Endodermal cell (in vitro differentiated cells): Measurements from ENCODE around the gene ASAP3. TPM values are rescaled to one million over a fixed set of nuclear protein-coding genes. Genes with fewer than 3 reads are reported as not detected.
A peak's percentile ranks its signal among the peaks of the same experiment; 100 is the strongest.

ENCODE experiments used
- DNase-seq: peaks from one replicate; pipeline ENCODE4 v3.0.0-alpha.2; 2017
- H3K27ac ChIP-seq: 2 replicates; pipeline ENCODE4 v1.5.1; 2013; ENCODE audit warnings: mild to moderate bottlenecking, low read depth, low read length, moderate library complexity
- H3K27me3 ChIP-seq: 2 replicates; pipeline ENCODE4 v1.6.1; 2013; ENCODE audit warnings: mild to moderate bottlenecking, low read length, moderate library complexity; ENCODE audit not compliant: insufficient read depth, control insufficient read depth, poor library complexity, severe bottlenecking
- H3K36me3 ChIP-seq: 2 replicates; pipeline ENCODE4 v1.7.0; 2013; ENCODE audit warnings: mild to moderate bottlenecking, low read length, moderate library complexity; ENCODE audit not compliant: control insufficient read depth, insufficient read depth
- H3K4me1 ChIP-seq: one replicate; pipeline ENCODE4 v1.7.0; 2013; ENCODE audit warnings: low read length; ENCODE audit not compliant: control insufficient read depth, insufficient read depth
- H3K4me3 ChIP-seq: 2 replicates; pipeline ENCODE4 v1.5.1; 2013; ENCODE audit warnings: mild to moderate bottlenecking, low read length, moderate library complexity
- H3K9ac ChIP-seq: 2 replicates; pipeline ENCODE4 v1.6.1; 2013; ENCODE audit warnings: mild to moderate bottlenecking, low read length, moderate library complexity; ENCODE audit not compliant: poor library complexity, severe bottlenecking; ENCODE audit errors: extremely low read depth
- H3K9me3 ChIP-seq: 2 replicates; pipeline ENCODE4 v1.6.1; 2013; ENCODE audit warnings: mild to moderate bottlenecking, low read length, moderate library complexity; ENCODE audit not compliant: control insufficient read depth
- H3K27ac Mint-ChIP-seq: 2 replicates; pipeline ENCODE4 v1.8.0; 2020; ENCODE audit warnings: mixed read lengths
- H3K27me3 Mint-ChIP-seq: 2 replicates; pipeline ENCODE4 v1.8.0; 2021; ENCODE audit warnings: mild to moderate bottlenecking, mixed read lengths; ENCODE audit not compliant: insufficient read depth
- H3K36me3 Mint-ChIP-seq: 2 replicates; pipeline ENCODE4 v1.8.0; 2020; ENCODE audit warnings: low read depth, mixed read lengths
- H3K4me1 Mint-ChIP-seq: 2 replicates; pipeline ENCODE4 v1.8.0; 2020; ENCODE audit warnings: mixed read lengths
- H3K4me3 Mint-ChIP-seq: 2 replicates; pipeline ENCODE4 v1.8.0; 2020; ENCODE audit warnings: mild to moderate bottlenecking, moderate library complexity, mixed read lengths
- H3K9me3 Mint-ChIP-seq: 2 replicates; pipeline ENCODE4 v1.8.0; 2020; ENCODE audit warnings: mild to moderate bottlenecking, mixed read lengths
- WGBS, 2 experiments: methylation state at CpG; one replicate each; pipeline versions ENCODE4 v1.1.5 to v1.1.7; 2013; ENCODE audit warnings: missing lambda C conversion rate in 2 of 2, mixed read lengths in 1 of 2; ENCODE audit not compliant: insufficient coverage in 1 of 2, insufficient read length in 1 of 2; 5-methylcytosine and 5-hydroxymethylcytosine counted together
- total RNA-seq, 2 donors: library from RNA; stranded (reverse); fragmentation: NEBNext Ultra II Directional in 1 of 2; extraction: Animal tissue kit (Norgen Biotek cat#: 25700) in 1 of 2; gene quantifications; 2 replicates in 1 of 2; 3 replicates in 1 of 2; pipeline ENCODE4 v1.2.1, GENCODE V29; 2021
- TF ChIP-seq, protein P1 (sequence below): fragments of 200-600 bp; sonication (generic); conservative IDR thresholded peaks from 2 replicates; pipeline ENCODE4 v1.5.0; 2021; ENCODE audit warnings: antibody characterized with exemption, mild to moderate bottlenecking

Gene ASAP3
- total RNA-seq, 2 donors from 2014 or later = 78.7 to 91.0 TPM

GRCh38 chr1:23521588-23521987, 37.6 kb upstream of the ASAP3 start:
- Histone ChIP-seq H3K4me1 (no peaks in the 10 kb centered on the region), H3K27ac (no peak overlapping the region), H3K9ac (no peak overlapping the region), H3K9me3 (no peaks in the 10 kb centered on the region), H3K27me3 (no peaks in the 10 kb centered on the region), H3K36me3 (peaks cover 8% of the 10 kb centered on the region), H3K4me3 (no peak overlapping the region)
- no peak overlapping the region for H3K4me3 Mint-ChIP-seq
- peak; percentile 73 for DNase-seq
- no peaks in the 10 kb centered on the region for H3K27me3 Mint-ChIP-seq
- H3K9me3 Mint-ChIP-seq = no peaks in the 10 kb centered on the region
- 92% methylated on average over 16 of the region's 16 CpGs for WGBS, 2 experiments
- no peak overlapping the region for H3K27ac Mint-ChIP-seq
- TF ChIP-seq, protein P1, sequence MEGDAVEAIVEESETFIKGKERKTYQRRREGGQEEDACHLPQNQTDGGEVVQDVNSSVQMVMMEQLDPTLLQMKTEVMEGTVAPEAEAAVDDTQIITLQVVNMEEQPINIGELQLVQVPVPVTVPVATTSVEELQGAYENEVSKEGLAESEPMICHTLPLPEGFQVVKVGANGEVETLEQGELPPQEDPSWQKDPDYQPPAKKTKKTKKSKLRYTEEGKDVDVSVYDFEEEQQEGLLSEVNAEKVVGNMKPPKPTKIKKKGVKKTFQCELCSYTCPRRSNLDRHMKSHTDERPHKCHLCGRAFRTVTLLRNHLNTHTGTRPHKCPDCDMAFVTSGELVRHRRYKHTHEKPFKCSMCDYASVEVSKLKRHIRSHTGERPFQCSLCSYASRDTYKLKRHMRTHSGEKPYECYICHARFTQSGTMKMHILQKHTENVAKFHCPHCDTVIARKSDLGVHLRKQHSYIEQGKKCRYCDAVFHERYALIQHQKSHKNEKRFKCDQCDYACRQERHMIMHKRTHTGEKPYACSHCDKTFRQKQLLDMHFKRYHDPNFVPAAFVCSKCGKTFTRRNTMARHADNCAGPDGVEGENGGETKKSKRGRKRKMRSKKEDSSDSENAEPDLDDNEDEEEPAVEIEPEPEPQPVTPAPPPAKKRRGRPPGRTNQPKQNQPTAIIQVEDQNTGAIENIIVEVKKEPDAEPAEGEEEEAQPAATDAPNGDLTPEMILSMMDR = no peak
- no peaks in the 10 kb centered on the region for H3K4me1 Mint-ChIP-seq
- H3K36me3 Mint-ChIP-seq = peaks cover 10% of the 10 kb centered on the region

- no peak overlapping the region for H3K27ac ChIP-seq
- H3K4me3 Mint-ChIP-seq = no peak overlapping the region
- WGBS, 2 experiments = 90 to 95% methylated on average over 9 of the region's 9 CpGs
- no peaks in the 10 kb centered on the region for H3K27me3 Mint-ChIP-seq
- H3K9me3 Mint-ChIP-seq = no peaks in the 10 kb centered on the region
- no peak overlapping the region for H3K4me3 ChIP-seq
- H3K4me1 Mint-ChIP-seq = no peaks in the 10 kb centered on the region
- no peak for DNase-seq
- H3K27ac Mint-ChIP-seq = no peak overlapping the region
- no peaks in the 10 kb centered on the region for H3K4me1 ChIP-seq
- no peaks in the 10 kb centered on the region for H3K27me3 ChIP-seq
- H3K36me3 Mint-ChIP-seq = peaks cover 12% of the 10 kb centered on the region
- no peaks in the 10 kb centered on the region for H3K9me3 ChIP-seq
- H3K9ac ChIP-seq = no peak overlapping the region
- peaks cover 12% of the 10 kb centered on the region for H3K36me3 ChIP-seq
- TF ChIP-seq, protein P1 = no peak
Observed at GRCh38 chr1:23517581-23517980, 33.6 kb upstream of the ASAP3 start.

GRCh38 chr1:23515905-23516304, 31.9 kb upstream of the ASAP3 start:
- H3K27ac Mint-ChIP-seq = no peak overlapping the region
- DNase-seq = no peak
- H3K27me3 Mint-ChIP-seq = no peaks in the 10 kb centered on the region
- Histone ChIP-seq H3K27me3 (no peaks in the 10 kb centered on the region), H3K27ac (no peak overlapping the region), H3K36me3 (peaks cover 6% of the 10 kb centered on the region), H3K4me3 (no peak overlapping the region), H3K9me3 (no peaks in the 10 kb centered on the region), H3K9ac (no peak overlapping the region), H3K4me1 (no peaks in the 10 kb centered on the region)
- no peak overlapping the region for H3K4me3 Mint-ChIP-seq
- H3K4me1 Mint-ChIP-seq = no peaks in the 10 kb centered on the region
- TF ChIP-seq, protein P1 = no peak
- 97 to 100% methylated on average over 1 to 4 of the region's 4 CpGs for WGBS, 2 experiments
- H3K9me3 Mint-ChIP-seq = no peaks in the 10 kb centered on the region
- H3K36me3 Mint-ChIP-seq = peaks cover 4% of the 10 kb centered on the region
